Colonic mucosa (tissue), 4 donors: ENCODE results near the gene CDH4. TPM values are rescaled to one million over a fixed set of nuclear protein-coding genes. Genes with fewer than 3 reads are reported as not detected.

Experiments
- DNase-seq: peaks from one replicate; pipeline ENCODE4 v3.0.0-alpha.2; 2020
- H3K27ac ChIP-seq: fragments of 200-600 bp; one replicate; pipeline ENCODE4 v1.8.0; 2021
- H3K27me3 ChIP-seq: fragments of 200-600 bp; one replicate; pipeline ENCODE4 v1.8.0; 2021
- H3K36me3 ChIP-seq: fragments of 200-600 bp; one replicate; pipeline ENCODE4 v1.8.0; 2021
- H3K4me1 ChIP-seq: fragments of 200-600 bp; one replicate; pipeline ENCODE4 v1.8.0; 2021; ENCODE audit warnings: mild to moderate bottlenecking
- H3K4me3 ChIP-seq: fragments of 200-600 bp; one replicate; pipeline ENCODE4 v1.8.0; 2021
- H3K9ac ChIP-seq, 2 donors: one replicate each; pipeline ENCODE4 v1.7.0; 2013; ENCODE audit warnings: control low read depth in 2 of 2, low read depth in 2 of 2, low read length in 2 of 2
- H3K9me3 ChIP-seq: fragments of 200-600 bp; one replicate; pipeline ENCODE4 v1.8.0; 2021
- intact Hi-C: fragments of 100-400 bp; cut with DNase I; formaldehyde crosslinking; loops from one replicate; pipeline ENCODE4 v1.14.1; 2022
- total RNA-seq, 2 donors: library from RNA; stranded (reverse); fragmentation: NEBNext Ultra II Directional in 1 of 2; extraction: Animal tissue kit (Norgen Biotek cat#: 25700) in 1 of 2; gene quantifications; one replicate each; pipeline ENCODE4 v1.2.1, GENCODE V29; 2021
- TF ChIP-seq, protein P1 (sequence below): fragments of 200-600 bp; IDR thresholded peaks from one replicate; pipeline ENCODE4 v1.8.0; 2022; ENCODE audit warnings: antibody characterized with exemption, mild to moderate bottlenecking
- donor health status: healthy.
- donor health status: DM: no; HTN: no; CAD: no.
- donor health status: DM: no; HTN: no; CAD: no.

CDH4 gene
- total RNA-seq, 2 donors from 2014 or later, result 0.08 TPM; not detected in 1

DNA sequence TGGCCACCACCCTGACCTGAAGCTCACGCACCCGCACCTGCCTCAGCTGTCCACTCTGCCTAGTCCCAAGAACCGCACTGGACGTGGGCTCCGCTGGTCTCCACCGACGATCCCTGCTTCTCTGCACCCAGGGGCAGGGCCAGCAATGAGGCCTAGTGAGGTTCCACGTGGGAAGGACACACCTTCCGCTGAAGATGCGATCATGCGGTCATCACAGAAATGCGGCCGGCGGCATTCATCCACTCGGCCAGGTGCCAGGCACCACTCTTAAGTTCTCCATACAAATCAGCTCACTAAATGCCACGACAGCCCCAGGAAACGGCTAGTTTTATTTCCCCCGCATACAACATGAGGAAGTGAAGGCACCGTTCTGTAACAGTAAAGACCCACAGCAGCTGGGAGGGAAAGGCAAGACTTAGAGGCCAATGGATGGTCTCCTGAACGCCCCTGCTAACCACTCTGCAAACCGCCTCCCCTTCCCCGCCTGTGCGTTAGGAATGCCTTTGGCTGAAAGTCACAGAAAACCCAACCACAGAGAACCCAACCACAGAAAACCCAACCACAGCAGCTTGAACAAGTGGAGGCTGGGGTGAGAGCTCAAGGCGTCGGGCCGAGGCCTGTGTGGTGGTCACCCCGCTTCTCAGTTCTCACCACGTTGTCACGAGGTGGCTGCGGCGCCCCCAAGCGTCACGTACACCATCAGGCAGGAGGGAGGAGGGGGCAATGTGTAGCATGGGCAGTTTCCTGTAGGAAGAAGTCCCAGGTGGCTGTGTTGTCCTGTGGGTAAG lies 609.2 kb downstream of the CDH4 start:
- Histone ChIP-seq H3K4me1 (no peaks in the 10 kb centered on the region), H3K4me3 (no peak overlapping the region), H3K9ac (no peak overlapping the region), H3K9me3 (no peaks in the 10 kb centered on the region), H3K27me3 (no peaks in the 10 kb centered on the region), H3K36me3 (no peaks in the 10 kb centered on the region), H3K27ac (no peak overlapping the region)
- no peak for DNase-seq
- intact Hi-C loops, result no loop called here
- TF ChIP-seq, protein P1, sequence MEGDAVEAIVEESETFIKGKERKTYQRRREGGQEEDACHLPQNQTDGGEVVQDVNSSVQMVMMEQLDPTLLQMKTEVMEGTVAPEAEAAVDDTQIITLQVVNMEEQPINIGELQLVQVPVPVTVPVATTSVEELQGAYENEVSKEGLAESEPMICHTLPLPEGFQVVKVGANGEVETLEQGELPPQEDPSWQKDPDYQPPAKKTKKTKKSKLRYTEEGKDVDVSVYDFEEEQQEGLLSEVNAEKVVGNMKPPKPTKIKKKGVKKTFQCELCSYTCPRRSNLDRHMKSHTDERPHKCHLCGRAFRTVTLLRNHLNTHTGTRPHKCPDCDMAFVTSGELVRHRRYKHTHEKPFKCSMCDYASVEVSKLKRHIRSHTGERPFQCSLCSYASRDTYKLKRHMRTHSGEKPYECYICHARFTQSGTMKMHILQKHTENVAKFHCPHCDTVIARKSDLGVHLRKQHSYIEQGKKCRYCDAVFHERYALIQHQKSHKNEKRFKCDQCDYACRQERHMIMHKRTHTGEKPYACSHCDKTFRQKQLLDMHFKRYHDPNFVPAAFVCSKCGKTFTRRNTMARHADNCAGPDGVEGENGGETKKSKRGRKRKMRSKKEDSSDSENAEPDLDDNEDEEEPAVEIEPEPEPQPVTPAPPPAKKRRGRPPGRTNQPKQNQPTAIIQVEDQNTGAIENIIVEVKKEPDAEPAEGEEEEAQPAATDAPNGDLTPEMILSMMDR, result no peak

DNA sequence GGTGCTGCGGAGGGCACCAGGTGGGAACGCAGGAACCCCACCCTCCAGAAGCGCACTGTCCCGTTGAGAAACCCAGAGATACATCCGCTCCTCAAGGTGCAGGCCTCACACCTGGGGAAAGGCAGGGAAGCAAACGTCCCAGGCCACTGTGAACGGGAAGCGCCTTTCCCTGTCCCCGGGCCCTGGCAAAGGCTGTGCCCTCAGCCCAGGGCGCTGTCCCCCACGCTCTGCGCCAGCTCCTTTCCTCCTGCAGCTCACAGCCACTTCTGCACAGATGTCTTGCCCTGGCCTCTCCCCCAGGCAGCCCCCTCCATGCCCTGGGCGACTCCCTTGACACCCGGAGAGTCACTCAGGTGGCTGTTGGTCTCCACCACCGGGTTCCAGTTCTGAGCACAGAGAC lies 609.8 kb downstream of the CDH4 start:
- no peak for DNase-seq
- H3K9ac ChIP-seq, result no peak overlapping the region
- no peak overlapping the region for H3K27ac ChIP-seq
- H3K4me1 ChIP-seq, result no peaks in the 10 kb centered on the region
- no peaks in the 10 kb centered on the region for H3K27me3 ChIP-seq
- no peaks in the 10 kb centered on the region for H3K9me3 ChIP-seq
- TF ChIP-seq, protein P1, result no peak
- H3K36me3 ChIP-seq, result no peaks in the 10 kb centered on the region
- H3K4me3 ChIP-seq, result no peak overlapping the region
- intact Hi-C loops, result no loop called here

DNA sequence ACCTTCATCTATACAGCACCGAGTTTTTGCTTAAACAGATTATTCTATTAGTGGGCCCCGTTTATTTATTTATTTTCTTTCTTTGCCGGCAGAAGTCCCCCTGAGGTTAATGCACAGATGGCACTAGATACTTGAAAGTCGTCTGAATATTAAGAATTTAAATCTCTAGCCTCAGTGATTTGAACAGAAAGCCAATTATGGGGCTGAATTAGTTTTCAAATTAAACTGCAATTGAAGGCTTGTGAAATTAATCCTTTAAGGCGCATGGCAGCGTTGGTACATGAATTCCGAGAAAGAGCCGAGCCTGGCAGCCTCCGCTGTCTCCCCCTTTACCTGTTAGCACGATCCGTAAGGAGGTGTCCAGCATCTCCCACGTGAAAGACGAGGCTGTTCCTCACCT lies 610.8 kb downstream of the CDH4 start:
- Histone ChIP-seq H3K4me3 (no peak overlapping the region), H3K9ac (no peak overlapping the region), H3K4me1 (no peaks in the 10 kb centered on the region), H3K27me3 (no peaks in the 10 kb centered on the region), H3K9me3 (no peaks in the 10 kb centered on the region), H3K36me3 (no peaks in the 10 kb centered on the region), H3K27ac (no peak overlapping the region)
- TF ChIP-seq, protein P1, result no peak
- intact Hi-C loops, result no loop called here
- DNase-seq, result no peak

DNA sequence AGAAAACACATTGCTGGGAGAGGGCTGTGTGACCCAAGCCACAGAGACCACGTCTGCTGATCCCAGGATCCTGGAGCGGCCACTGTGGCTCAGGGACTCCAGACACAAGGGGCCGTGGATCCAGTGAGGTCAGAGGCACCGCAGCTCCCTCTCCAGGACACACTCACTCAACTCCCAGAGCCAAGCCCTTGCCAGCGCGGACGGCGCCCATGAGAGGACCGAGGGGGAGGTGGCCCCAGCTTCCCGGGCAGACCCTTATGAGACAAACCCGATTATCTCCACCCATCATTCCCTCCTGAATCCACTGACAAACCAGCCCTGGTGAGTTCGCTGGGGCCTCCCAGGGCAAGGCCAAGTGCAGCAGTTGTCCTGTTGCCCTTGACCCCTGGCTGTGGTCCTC lies 612.4 kb downstream of the CDH4 start:
- Histone ChIP-seq H3K27me3 (no peaks in the 10 kb centered on the region), H3K9me3 (no peaks in the 10 kb centered on the region), H3K4me1 (no peaks in the 10 kb centered on the region), H3K4me3 (no peak overlapping the region), H3K9ac (no peak overlapping the region), H3K36me3 (no peaks in the 10 kb centered on the region), H3K27ac (no peak overlapping the region)
- DNase-seq, result no peak
- TF ChIP-seq, protein P1, result no peak
- intact Hi-C loops, result no loop called here

DNA sequence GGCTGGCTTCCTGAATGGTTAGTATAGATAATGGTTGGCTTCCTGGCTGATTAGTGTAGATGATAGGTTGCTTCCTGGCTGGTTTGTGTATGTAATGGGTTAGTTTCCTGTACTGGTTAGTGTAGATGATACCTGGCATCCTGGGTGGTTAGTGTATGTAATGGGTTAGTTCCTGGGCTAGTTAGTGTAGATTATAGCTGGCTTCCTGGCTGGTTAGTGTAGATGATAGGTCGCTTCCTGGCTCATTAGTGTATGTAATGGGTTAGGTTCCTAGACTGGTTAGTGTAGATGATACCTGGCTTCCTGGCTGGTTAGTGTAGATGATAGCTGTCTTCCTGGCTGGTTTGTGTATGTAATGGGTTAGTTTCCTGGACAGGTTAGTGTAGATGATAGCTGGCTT lies 613.3 kb downstream of the CDH4 start:
- Histone ChIP-seq H3K36me3 (no peaks in the 10 kb centered on the region), H3K27me3 (no peaks in the 10 kb centered on the region), H3K4me3 (no peak overlapping the region), H3K9ac (no peak overlapping the region), H3K9me3 (no peaks in the 10 kb centered on the region), H3K4me1 (no peaks in the 10 kb centered on the region), H3K27ac (no peak overlapping the region)
- intact Hi-C loops, result no loop called here
- TF ChIP-seq, protein P1, result no peak
- DNase-seq, result no peak
